Liver (tissue), 9 donors: ENCODE data around the gene CTNNA2. TPM values are rescaled to one million over a fixed set of nuclear protein-coding genes. Genes with fewer than 3 reads are reported as not detected.

Experiments
- DNase-seq: peaks from one replicate; pipeline ENCODE4 v3.0.0-alpha.2; 2017; ENCODE audit warnings: low spot score
- H3K27ac ChIP-seq, 2 donors: one replicate each; pipeline ENCODE4 v1.7.0; 2013; ENCODE audit warnings: inconsistent platforms in 2 of 2, low read length in 2 of 2, control low read depth in 1 of 2, low read depth in 1 of 2, mild to moderate bottlenecking in 1 of 2
- H3K27me3 ChIP-seq, 4 donors: one replicate each; pipeline versions ENCODE4 v1.6.1 to v1.7.0; 2013; ENCODE audit warnings: low read length in 3 of 4, inconsistent platforms in 1 of 4, mild to moderate bottlenecking in 1 of 4, moderate library complexity in 1 of 4; ENCODE audit not compliant: control insufficient read depth in 4 of 4, insufficient read depth in 4 of 4
- H3K36me3 ChIP-seq, 4 donors: one replicate each; pipeline versions ENCODE4 v1.6.1 to v1.7.0; 2013; ENCODE audit warnings: low read length in 3 of 4, mild to moderate bottlenecking in 3 of 4, low read depth in 1 of 4, moderate library complexity in 1 of 4; ENCODE audit not compliant: control insufficient read depth in 4 of 4, insufficient read depth in 3 of 4
- H3K4me1 ChIP-seq, 4 donors: one replicate each; pipeline versions ENCODE4 v1.6.1 to v1.7.0; 2013; ENCODE audit warnings: low read length in 3 of 4, mild to moderate bottlenecking in 3 of 4, moderate library complexity in 1 of 4; ENCODE audit not compliant: control insufficient read depth in 4 of 4, insufficient read depth in 4 of 4
- H3K4me3 ChIP-seq, 3 donors: one replicate each; pipeline versions ENCODE4 v1.6.1 to v1.7.0; 2013; ENCODE audit warnings: low read length in 3 of 3, control low read depth in 1 of 3, low read depth in 1 of 3, mild to moderate bottlenecking in 1 of 3
- H3K9ac ChIP-seq, 2 donors: one replicate each; pipeline ENCODE4 v1.7.0; 2013; ENCODE audit warnings: low read length in 2 of 2, mild to moderate bottlenecking in 2 of 2, moderate library complexity in 2 of 2, control low read depth in 1 of 2, low read depth in 1 of 2
- H3K9me3 ChIP-seq, 4 donors: one replicate each; pipeline versions ENCODE4 v1.6.1 to v1.7.0; 2013; ENCODE audit warnings: low read length in 3 of 4; ENCODE audit not compliant: control insufficient read depth in 4 of 4
- EGR1 ChIP-seq, 2 donors: IDR thresholded peaks; 2 replicates each; pipeline ENCODE4 v1.6.1; 2016 to 2018; ENCODE audit warnings: antibody characterized with exemption in 2 of 2, low read depth in 2 of 2
- FOXA1 ChIP-seq: IDR thresholded peaks from 2 replicates; pipeline ENCODE4 v1.6.1; 2016; ENCODE audit warnings: antibody characterized with exemption
- FOXA2 ChIP-seq: IDR thresholded peaks from 2 replicates; pipeline ENCODE4 v1.6.1; 2016; ENCODE audit warnings: antibody characterized with exemption
- GABPA ChIP-seq, 2 donors: IDR thresholded peaks in 1 of 2; conservative IDR thresholded peaks in 1 of 2; 2 replicates each; pipeline ENCODE4 v1.6.1; 2016; ENCODE audit warnings: antibody characterized with exemption in 2 of 2, mild to moderate bottlenecking in 1 of 2, moderate library complexity in 1 of 2
- HNF4A ChIP-seq, 2 donors: conservative IDR thresholded peaks; 2 replicates each; pipeline ENCODE4 v1.6.1; 2016; ENCODE audit warnings: antibody characterized with exemption in 2 of 2, mild to moderate bottlenecking in 2 of 2
- HNF4G ChIP-seq: IDR thresholded peaks from 2 replicates; pipeline ENCODE4 v1.6.1; 2016; ENCODE audit warnings: antibody characterized with exemption
- JUND ChIP-seq, 2 donors: IDR thresholded peaks; 2 replicates each; pipeline ENCODE4 v1.6.1; 2016; ENCODE audit warnings: antibody characterized with exemption in 2 of 2
- NR2F2 ChIP-seq: IDR thresholded peaks from 2 replicates; pipeline ENCODE4 v1.6.1; 2016; ENCODE audit warnings: antibody characterized with exemption
- RAD21 ChIP-seq, 2 donors: IDR thresholded peaks; 2 replicates each; pipeline ENCODE4 v1.6.1; 2016; ENCODE audit warnings: antibody characterized with exemption in 2 of 2, mild to moderate bottlenecking in 2 of 2
- RXRA ChIP-seq, 2 donors: IDR thresholded peaks; 2 replicates each; pipeline ENCODE4 v1.6.1; 2017 to 2018; ENCODE audit warnings: antibody characterized with exemption in 2 of 2, mild to moderate bottlenecking in 1 of 2
- SP1 ChIP-seq: IDR thresholded peaks from 2 replicates; pipeline ENCODE4 v1.6.1; 2018; ENCODE audit warnings: antibody characterized with exemption, mild to moderate bottlenecking
- TAF1 ChIP-seq: conservative IDR thresholded peaks from 2 replicates; pipeline ENCODE4 v1.6.1; 2016; ENCODE audit warnings: antibody characterized with exemption, mild to moderate bottlenecking
- YY1 ChIP-seq: IDR thresholded peaks from 2 replicates; pipeline ENCODE4 v1.6.1; 2016; ENCODE audit warnings: antibody characterized with exemption, mild to moderate bottlenecking
- WGBS: extraction: QIAGEN DNeasy Blood & Tissue Kit; methylation state at CpG from one replicate; pipeline ENCODE4 v1.1.7; 2013; 5-methylcytosine and 5-hydroxymethylcytosine counted together
- polyA plus RNA-seq, 2 donors: library from polyadenylated mRNA; stranded (reverse) in 1 of 2; unstranded in 1 of 2; fragments of 200-250 nt in 1 of 2; fragments of >200 nt in 1 of 2; fragmentation: Nextera tagmentation in 1 of 2; extraction: Ambion mirVana in 1 of 2; gene quantifications; one replicate each; pipeline versions ENCODE4 v1.2.1 to v1.2.3, GENCODE V29; 2013 to 2015
- total RNA-seq, 2 donors: library from RNA; depleted of rRNA; stranded (reverse); fragments of >200 nt; gene quantifications; one replicate each; pipeline ENCODE4 v1.2.3, GENCODE V29; 2014
- TF ChIP-seq, protein P1 (sequence below): IDR thresholded peaks from 2 replicates; pipeline ENCODE4 v1.6.1; 2016; ENCODE audit warnings: antibody characterized with exemption
- TF ChIP-seq, protein P2 (sequence below): IDR thresholded peaks from 2 replicates; pipeline ENCODE4 v1.6.1; 2016; ENCODE audit warnings: antibody characterized with exemption
- TF ChIP-seq, protein P3 (sequence below): fragments of 150-350 bp; IDR thresholded peaks from 2 replicates; pipeline ENCODE4 v1.5.1; 2017; ENCODE audit warnings: improper control_type of control experiment, low read depth, low read length; ENCODE audit not compliant: missing input control
- TF ChIP-seq, protein P4 (sequence below): IDR thresholded peaks from 2 replicates; pipeline ENCODE4 v1.6.1; 2016; ENCODE audit warnings: antibody characterized with exemption
- TF ChIP-seq, protein P5 (sequence below): IDR thresholded peaks from 2 replicates; pipeline ENCODE4 v1.6.1; 2016; ENCODE audit warnings: antibody characterized with exemption, mild to moderate bottlenecking
- donor health status: healthy.
- donor health status: healthy.
- donor health status: healthy.
- donor health status: healthy.
- donor health status: healthy.

CTNNA2 gene
- total and polyA plus RNA-seq, 4 donors = 0.05 TPM; not detected in 3

DNA sequence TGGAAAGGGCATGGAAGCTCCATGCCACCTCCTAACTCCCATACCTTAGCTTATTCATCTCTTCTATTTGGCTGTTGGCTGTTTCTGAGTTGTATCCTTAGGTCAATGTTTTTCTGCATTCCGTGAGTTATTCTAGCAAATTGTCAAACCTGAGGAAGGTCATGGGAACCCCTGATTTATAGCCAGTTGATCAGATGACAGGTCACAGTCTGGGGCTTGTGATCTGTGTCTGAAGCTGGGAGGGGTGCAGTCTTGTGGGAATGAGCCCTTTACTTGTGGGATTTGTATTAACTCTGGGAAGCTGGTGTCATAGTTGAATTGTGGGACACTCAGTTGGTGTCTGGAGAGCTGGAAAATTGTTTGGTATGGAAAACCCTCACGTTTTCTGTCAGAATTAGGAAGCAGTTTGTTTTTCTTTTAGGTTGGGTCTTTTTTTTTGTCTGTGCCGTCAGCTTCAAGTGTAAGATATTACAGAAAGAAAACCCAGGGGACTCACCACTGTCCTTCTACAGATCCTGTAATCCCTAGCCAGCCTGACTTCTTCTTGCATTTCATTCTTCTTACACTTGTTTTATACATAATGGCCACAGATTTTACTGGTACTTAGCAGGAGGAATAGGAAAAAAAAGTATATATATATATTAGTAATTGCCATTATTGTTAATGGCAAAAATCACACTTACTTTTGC is 653.8 kb downstream of the CTNNA2 start:
- H3K36me3 ChIP-seq = no peaks in the 10 kb centered on the region
- TF ChIP-seq HNF4G = no peak
- TF ChIP-seq GABPA (IDR thresholded peaks at IDR 0.05 in 1 of 2, conservative IDR thresholded peaks at IDR 0.05 in 1 of 2) = no peak
- TF ChIP-seq FOXA1 = no peak
- TF ChIP-seq RAD21 (IDR thresholded peaks at IDR 0.05) = no peak
- TF ChIP-seq JUND (IDR thresholded peaks at IDR 0.05) = no peak
- TF ChIP-seq, protein P1, sequence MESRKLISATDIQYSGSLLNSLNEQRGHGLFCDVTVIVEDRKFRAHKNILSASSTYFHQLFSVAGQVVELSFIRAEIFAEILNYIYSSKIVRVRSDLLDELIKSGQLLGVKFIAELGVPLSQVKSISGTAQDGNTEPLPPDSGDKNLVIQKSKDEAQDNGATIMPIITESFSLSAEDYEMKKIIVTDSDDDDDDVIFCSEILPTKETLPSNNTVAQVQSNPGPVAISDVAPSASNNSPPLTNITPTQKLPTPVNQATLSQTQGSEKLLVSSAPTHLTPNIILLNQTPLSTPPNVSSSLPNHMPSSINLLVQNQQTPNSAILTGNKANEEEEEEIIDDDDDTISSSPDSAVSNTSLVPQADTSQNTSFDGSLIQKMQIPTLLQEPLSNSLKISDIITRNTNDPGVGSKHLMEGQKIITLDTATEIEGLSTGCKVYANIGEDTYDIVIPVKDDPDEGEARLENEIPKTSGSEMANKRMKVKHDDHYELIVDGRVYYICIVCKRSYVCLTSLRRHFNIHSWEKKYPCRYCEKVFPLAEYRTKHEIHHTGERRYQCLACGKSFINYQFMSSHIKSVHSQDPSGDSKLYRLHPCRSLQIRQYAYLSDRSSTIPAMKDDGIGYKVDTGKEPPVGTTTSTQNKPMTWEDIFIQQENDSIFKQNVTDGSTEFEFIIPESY = no peak
- TF ChIP-seq, protein P2, sequence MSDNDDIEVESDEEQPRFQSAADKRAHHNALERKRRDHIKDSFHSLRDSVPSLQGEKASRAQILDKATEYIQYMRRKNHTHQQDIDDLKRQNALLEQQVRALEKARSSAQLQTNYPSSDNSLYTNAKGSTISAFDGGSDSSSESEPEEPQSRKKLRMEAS = no peak
- no peak for TF ChIP-seq NR2F2
- TF ChIP-seq HNF4A (conservative IDR thresholded peaks at IDR 0.05) = no peak
- TF ChIP-seq RXRA (IDR thresholded peaks at IDR 0.05) = no peak
- TF ChIP-seq SP1 = no peak
- TF ChIP-seq, protein P3, sequence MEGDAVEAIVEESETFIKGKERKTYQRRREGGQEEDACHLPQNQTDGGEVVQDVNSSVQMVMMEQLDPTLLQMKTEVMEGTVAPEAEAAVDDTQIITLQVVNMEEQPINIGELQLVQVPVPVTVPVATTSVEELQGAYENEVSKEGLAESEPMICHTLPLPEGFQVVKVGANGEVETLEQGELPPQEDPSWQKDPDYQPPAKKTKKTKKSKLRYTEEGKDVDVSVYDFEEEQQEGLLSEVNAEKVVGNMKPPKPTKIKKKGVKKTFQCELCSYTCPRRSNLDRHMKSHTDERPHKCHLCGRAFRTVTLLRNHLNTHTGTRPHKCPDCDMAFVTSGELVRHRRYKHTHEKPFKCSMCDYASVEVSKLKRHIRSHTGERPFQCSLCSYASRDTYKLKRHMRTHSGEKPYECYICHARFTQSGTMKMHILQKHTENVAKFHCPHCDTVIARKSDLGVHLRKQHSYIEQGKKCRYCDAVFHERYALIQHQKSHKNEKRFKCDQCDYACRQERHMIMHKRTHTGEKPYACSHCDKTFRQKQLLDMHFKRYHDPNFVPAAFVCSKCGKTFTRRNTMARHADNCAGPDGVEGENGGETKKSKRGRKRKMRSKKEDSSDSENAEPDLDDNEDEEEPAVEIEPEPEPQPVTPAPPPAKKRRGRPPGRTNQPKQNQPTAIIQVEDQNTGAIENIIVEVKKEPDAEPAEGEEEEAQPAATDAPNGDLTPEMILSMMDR = no peak
- TF ChIP-seq EGR1 (IDR thresholded peaks at IDR 0.05; ENCODE audit: low read depth in 2 of 2) = no peak
- no peak for TF ChIP-seq YY1
- TF ChIP-seq, protein P4, sequence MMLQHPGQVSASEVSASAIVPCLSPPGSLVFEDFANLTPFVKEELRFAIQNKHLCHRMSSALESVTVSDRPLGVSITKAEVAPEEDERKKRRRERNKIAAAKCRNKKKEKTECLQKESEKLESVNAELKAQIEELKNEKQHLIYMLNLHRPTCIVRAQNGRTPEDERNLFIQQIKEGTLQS = no peak
- no peak for TF ChIP-seq TAF1
- TF ChIP-seq FOXA2 = no peak
- TF ChIP-seq, protein P5, sequence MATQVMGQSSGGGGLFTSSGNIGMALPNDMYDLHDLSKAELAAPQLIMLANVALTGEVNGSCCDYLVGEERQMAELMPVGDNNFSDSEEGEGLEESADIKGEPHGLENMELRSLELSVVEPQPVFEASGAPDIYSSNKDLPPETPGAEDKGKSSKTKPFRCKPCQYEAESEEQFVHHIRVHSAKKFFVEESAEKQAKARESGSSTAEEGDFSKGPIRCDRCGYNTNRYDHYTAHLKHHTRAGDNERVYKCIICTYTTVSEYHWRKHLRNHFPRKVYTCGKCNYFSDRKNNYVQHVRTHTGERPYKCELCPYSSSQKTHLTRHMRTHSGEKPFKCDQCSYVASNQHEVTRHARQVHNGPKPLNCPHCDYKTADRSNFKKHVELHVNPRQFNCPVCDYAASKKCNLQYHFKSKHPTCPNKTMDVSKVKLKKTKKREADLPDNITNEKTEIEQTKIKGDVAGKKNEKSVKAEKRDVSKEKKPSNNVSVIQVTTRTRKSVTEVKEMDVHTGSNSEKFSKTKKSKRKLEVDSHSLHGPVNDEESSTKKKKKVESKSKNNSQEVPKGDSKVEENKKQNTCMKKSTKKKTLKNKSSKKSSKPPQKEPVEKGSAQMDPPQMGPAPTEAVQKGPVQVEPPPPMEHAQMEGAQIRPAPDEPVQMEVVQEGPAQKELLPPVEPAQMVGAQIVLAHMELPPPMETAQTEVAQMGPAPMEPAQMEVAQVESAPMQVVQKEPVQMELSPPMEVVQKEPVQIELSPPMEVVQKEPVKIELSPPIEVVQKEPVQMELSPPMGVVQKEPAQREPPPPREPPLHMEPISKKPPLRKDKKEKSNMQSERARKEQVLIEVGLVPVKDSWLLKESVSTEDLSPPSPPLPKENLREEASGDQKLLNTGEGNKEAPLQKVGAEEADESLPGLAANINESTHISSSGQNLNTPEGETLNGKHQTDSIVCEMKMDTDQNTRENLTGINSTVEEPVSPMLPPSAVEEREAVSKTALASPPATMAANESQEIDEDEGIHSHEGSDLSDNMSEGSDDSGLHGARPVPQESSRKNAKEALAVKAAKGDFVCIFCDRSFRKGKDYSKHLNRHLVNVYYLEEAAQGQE = no peak
- no peak overlapping the region for H3K4me3 ChIP-seq
- no peak overlapping the region for H3K9ac ChIP-seq
- no peaks in the 10 kb centered on the region for H3K4me1 ChIP-seq
- 50% methylated on average over 3 of the region's 3 CpGs for WGBS
- no peaks in the 10 kb centered on the region for H3K27me3 ChIP-seq
- H3K9me3 ChIP-seq = no peaks in the 10 kb centered on the region
- DNase-seq = no peak
- H3K27ac ChIP-seq = no peak overlapping the region
